GM23338 (cell line): ENCODE results near the gene RASL11B. TPM values are rescaled to one million over a fixed set of nuclear protein-coding genes. Genes with fewer than 3 reads are reported as not detected.

ENCODE experiments used
- ATAC-seq: fragments of 200-7000 bp; cut with Tn5 transposase; 3 replicates; pipeline ENCODE4 v1.9.1; 2020
- DNase-seq: peaks from one replicate; pipeline ENCODE4 v3.0.0-alpha.2; 2015; ENCODE audit warnings: low spot score
- H2AFZ ChIP-seq: fragments of 200-600 bp; sonication (generic); 2 replicates; pipeline ENCODE4 v1.8.0; 2016; ENCODE audit warnings: antibody characterized with exemption, mild to moderate bottlenecking, moderate library complexity
- H3F3A ChIP-seq: fragments of 200-600 bp; sonication (generic); replicated peaks from 2 replicates; pipeline ENCODE4 v1.8.0; 2017; ENCODE audit warnings: antibody characterized with exemption, mixed run types, low read depth
- H3K27ac ChIP-seq: fragments of 200-600 bp; sonication (generic); 2 replicates; pipeline ENCODE4 v1.6.1; 2016; ENCODE audit warnings: low read depth
- H3K27me3 ChIP-seq: fragments of 200-600 bp; sonication (generic); 2 replicates; pipeline ENCODE4 v1.8.0; 2016; ENCODE audit warnings: mild to moderate bottlenecking, mixed run types, moderate library complexity; ENCODE audit not compliant: insufficient read depth
- H3K36me3 ChIP-seq: fragments of 200-600 bp; sonication (generic); 2 replicates; pipeline ENCODE4 v1.8.0; 2016; ENCODE audit warnings: mild to moderate bottlenecking; ENCODE audit not compliant: insufficient read depth
- H3K4me1 ChIP-seq: fragments of 200-600 bp; sonication (generic); 2 replicates; pipeline ENCODE4 v1.8.0; 2016; ENCODE audit warnings: mild to moderate bottlenecking, moderate library complexity; ENCODE audit not compliant: insufficient read depth
- H3K4me2 ChIP-seq: fragments of 200-600 bp; sonication (generic); 2 replicates; pipeline ENCODE4 v1.7.1; 2017; ENCODE audit warnings: mixed run types
- H3K4me3 ChIP-seq: fragments of 200-600 bp; sonication (generic); 2 replicates; pipeline ENCODE4 v1.6.1; 2016; ENCODE audit warnings: mixed run types
- H3K79me2 ChIP-seq: fragments of 200-600 bp; sonication (generic); replicated peaks from 2 replicates; pipeline ENCODE4 v1.8.0; 2017; ENCODE audit warnings: mild to moderate bottlenecking; ENCODE audit not compliant: insufficient read depth
- H3K9me2 ChIP-seq: fragments of 200-600 bp; sonication (generic); 2 replicates; pipeline ENCODE4 v1.8.0; 2017; ENCODE audit not compliant: insufficient read depth
- H4K20me1 ChIP-seq: fragments of 200-600 bp; sonication (generic); replicated peaks from 2 replicates; pipeline ENCODE4 v1.8.0; 2017; ENCODE audit warnings: mild to moderate bottlenecking; ENCODE audit not compliant: insufficient read depth
- H3K27ac Mint-ChIP-seq: 2 replicates; pipeline ENCODE4 v1.8.0; 2020; ENCODE audit warnings: inconsistent platforms, mild to moderate bottlenecking, moderate library complexity, mixed read lengths
- H3K27me3 Mint-ChIP-seq: 3 replicates; pipeline ENCODE4 v1.8.0; 2022; ENCODE audit warnings: low read depth, mild to moderate bottlenecking, moderate library complexity, mixed read lengths, inconsistent platforms; ENCODE audit not compliant: insufficient read depth, poor library complexity
- H3K36me3 Mint-ChIP-seq: 3 replicates; pipeline ENCODE4 v1.8.0; 2021; ENCODE audit warnings: low read depth, mild to moderate bottlenecking, inconsistent platforms, moderate library complexity, mixed read lengths
- H3K4me1 Mint-ChIP-seq: 3 replicates; pipeline ENCODE4 v1.8.0; 2020; ENCODE audit warnings: mild to moderate bottlenecking, inconsistent platforms, mixed read lengths
- H3K4me3 Mint-ChIP-seq: 3 replicates; pipeline ENCODE4 v1.8.0; 2021; ENCODE audit warnings: moderate library complexity, mild to moderate bottlenecking, inconsistent platforms, mixed read lengths
- H3K9me3 Mint-ChIP-seq: 3 replicates; pipeline ENCODE4 v1.8.0; 2020; ENCODE audit warnings: moderate library complexity, mild to moderate bottlenecking, inconsistent platforms, mixed read lengths
- CREB1 ChIP-seq: fragments of 250-450 bp; sonication (Bioruptor Pico); IDR thresholded peaks from 2 replicates; pipeline ENCODE4 v1.5.0; 2020; ENCODE audit warnings: low read depth, mild to moderate bottlenecking, moderate library complexity
- EZH2 ChIP-seq: fragments of 200-600 bp; sonication (generic); IDR thresholded peaks from one replicate; pipeline ENCODE4 v1.8.0; 2017; ENCODE audit warnings: antibody characterized with exemption, mild to moderate bottlenecking, low read depth; ENCODE audit not compliant: unreplicated experiment
- EZH2phosphoT487 ChIP-seq: fragments of 200-600 bp; sonication (generic); IDR thresholded peaks from one replicate; pipeline ENCODE4 v1.8.1; 2018; ENCODE audit warnings: antibody characterized with exemption; ENCODE audit not compliant: unreplicated experiment
- JUNB ChIP-seq: IDR thresholded peaks from one replicate; pipeline ENCODE4 v1.6.1; 2016; ENCODE audit warnings: antibody characterized with exemption; ENCODE audit not compliant: unreplicated experiment
- NANOG ChIP-seq: IDR thresholded peaks from 2 replicates; pipeline ENCODE4 v1.6.1; 2016; ENCODE audit warnings: antibody characterized with exemption, borderline replicate concordance
- POLR2AphosphoS5 ChIP-seq: IDR thresholded peaks from 2 replicates; pipeline ENCODE4 v1.6.1; 2016; ENCODE audit warnings: antibody characterized with exemption, low read depth
- REST ChIP-seq: IDR thresholded peaks from one replicate; pipeline ENCODE4 v1.6.1; 2018; ENCODE audit warnings: antibody characterized with exemption; ENCODE audit not compliant: unreplicated experiment
- STAT1 ChIP-seq: IDR thresholded peaks from one replicate; pipeline ENCODE4 v1.6.1; 2016; ENCODE audit warnings: antibody characterized with exemption; ENCODE audit not compliant: unreplicated experiment
- ZNF114 ChIP-seq: fragments of 250-450 bp; sonication (Bioruptor Pico); IDR thresholded peaks from 2 replicates; pipeline ENCODE4 v1.5.0; 2020; ENCODE audit warnings: mild to moderate bottlenecking, moderate library complexity
- polyA plus RNA-seq: library from polyadenylated mRNA; unstranded; fragments of >200 nt; fragmentation: Nextera tagmentation; extraction: Ambion mirVana; gene quantifications from 2 replicates; pipeline ENCODE4 v1.2.1, GENCODE V29; 2016
- total RNA-seq: library from RNA; depleted of rRNA; stranded (reverse); fragments of >200 nt; shearing (Covaris generic); gene quantifications from 2 replicates; pipeline ENCODE4 v1.2.3, GENCODE V29; 2014
- TF ChIP-seq, protein P1 (sequence below): fragments of 250-450 bp; sonication (Bioruptor Pico); IDR thresholded peaks from 2 replicates; pipeline ENCODE4 v1.5.0; 2020; ENCODE audit warnings: mild to moderate bottlenecking, moderate library complexity
- TF ChIP-seq, protein P2 (sequence below), 2 experiments: fragments of 200-600 bp in 1 of 2; sonication (generic) in 1 of 2; conservative IDR thresholded peaks; 2 replicates each; pipeline versions ENCODE4 v1.5.1 to v1.6.1; 2016 to 2017; ENCODE audit warnings: antibody characterized with exemption in 2 of 2, low read depth in 2 of 2, mild to moderate bottlenecking in 2 of 2, moderate library complexity in 1 of 2
- TF ChIP-seq, protein P3 (sequence below): IDR thresholded peaks from 2 replicates; pipeline ENCODE4 v1.6.1; 2016; ENCODE audit warnings: antibody characterized with exemption

The RASL11B gene
- total and polyA plus RNA-seq, 2 experiments from 2014 or later: 69.7 to 100.0 TPM

GRCh38 chr4:52843958-52844357 lies 18.2 kb upstream of the RASL11B start:
- peaks cover 29% of the 10 kb centered on the region for H3K4me1 ChIP-seq
- H3K9me2 ChIP-seq: peaks cover 6% of the 10 kb centered on the region
- Mint-ChIP-seq H3K4me3 (no peak overlapping the region), H3K4me1 (peaks cover 48% of the 10 kb centered on the region), H3K27ac (no peak overlapping the region), H3K9me3 (no peaks in the 10 kb centered on the region; the same call in 2 of the 3 replicates), H3K27me3 (peaks cover 11% of the 10 kb centered on the region), H3K36me3 (no peaks in the 10 kb centered on the region)
- peak overlapping the region; percentile 39; the same call in 1 of the 2 replicates for H2AFZ ChIP-seq
- H4K20me1 ChIP-seq: no peaks in the 10 kb centered on the region
- H3K79me2 ChIP-seq: no peaks in the 10 kb centered on the region
- TF ChIP-seq CREB1 (CRISPR knock-in tag): no peak
- TF ChIP-seq, protein P1, sequence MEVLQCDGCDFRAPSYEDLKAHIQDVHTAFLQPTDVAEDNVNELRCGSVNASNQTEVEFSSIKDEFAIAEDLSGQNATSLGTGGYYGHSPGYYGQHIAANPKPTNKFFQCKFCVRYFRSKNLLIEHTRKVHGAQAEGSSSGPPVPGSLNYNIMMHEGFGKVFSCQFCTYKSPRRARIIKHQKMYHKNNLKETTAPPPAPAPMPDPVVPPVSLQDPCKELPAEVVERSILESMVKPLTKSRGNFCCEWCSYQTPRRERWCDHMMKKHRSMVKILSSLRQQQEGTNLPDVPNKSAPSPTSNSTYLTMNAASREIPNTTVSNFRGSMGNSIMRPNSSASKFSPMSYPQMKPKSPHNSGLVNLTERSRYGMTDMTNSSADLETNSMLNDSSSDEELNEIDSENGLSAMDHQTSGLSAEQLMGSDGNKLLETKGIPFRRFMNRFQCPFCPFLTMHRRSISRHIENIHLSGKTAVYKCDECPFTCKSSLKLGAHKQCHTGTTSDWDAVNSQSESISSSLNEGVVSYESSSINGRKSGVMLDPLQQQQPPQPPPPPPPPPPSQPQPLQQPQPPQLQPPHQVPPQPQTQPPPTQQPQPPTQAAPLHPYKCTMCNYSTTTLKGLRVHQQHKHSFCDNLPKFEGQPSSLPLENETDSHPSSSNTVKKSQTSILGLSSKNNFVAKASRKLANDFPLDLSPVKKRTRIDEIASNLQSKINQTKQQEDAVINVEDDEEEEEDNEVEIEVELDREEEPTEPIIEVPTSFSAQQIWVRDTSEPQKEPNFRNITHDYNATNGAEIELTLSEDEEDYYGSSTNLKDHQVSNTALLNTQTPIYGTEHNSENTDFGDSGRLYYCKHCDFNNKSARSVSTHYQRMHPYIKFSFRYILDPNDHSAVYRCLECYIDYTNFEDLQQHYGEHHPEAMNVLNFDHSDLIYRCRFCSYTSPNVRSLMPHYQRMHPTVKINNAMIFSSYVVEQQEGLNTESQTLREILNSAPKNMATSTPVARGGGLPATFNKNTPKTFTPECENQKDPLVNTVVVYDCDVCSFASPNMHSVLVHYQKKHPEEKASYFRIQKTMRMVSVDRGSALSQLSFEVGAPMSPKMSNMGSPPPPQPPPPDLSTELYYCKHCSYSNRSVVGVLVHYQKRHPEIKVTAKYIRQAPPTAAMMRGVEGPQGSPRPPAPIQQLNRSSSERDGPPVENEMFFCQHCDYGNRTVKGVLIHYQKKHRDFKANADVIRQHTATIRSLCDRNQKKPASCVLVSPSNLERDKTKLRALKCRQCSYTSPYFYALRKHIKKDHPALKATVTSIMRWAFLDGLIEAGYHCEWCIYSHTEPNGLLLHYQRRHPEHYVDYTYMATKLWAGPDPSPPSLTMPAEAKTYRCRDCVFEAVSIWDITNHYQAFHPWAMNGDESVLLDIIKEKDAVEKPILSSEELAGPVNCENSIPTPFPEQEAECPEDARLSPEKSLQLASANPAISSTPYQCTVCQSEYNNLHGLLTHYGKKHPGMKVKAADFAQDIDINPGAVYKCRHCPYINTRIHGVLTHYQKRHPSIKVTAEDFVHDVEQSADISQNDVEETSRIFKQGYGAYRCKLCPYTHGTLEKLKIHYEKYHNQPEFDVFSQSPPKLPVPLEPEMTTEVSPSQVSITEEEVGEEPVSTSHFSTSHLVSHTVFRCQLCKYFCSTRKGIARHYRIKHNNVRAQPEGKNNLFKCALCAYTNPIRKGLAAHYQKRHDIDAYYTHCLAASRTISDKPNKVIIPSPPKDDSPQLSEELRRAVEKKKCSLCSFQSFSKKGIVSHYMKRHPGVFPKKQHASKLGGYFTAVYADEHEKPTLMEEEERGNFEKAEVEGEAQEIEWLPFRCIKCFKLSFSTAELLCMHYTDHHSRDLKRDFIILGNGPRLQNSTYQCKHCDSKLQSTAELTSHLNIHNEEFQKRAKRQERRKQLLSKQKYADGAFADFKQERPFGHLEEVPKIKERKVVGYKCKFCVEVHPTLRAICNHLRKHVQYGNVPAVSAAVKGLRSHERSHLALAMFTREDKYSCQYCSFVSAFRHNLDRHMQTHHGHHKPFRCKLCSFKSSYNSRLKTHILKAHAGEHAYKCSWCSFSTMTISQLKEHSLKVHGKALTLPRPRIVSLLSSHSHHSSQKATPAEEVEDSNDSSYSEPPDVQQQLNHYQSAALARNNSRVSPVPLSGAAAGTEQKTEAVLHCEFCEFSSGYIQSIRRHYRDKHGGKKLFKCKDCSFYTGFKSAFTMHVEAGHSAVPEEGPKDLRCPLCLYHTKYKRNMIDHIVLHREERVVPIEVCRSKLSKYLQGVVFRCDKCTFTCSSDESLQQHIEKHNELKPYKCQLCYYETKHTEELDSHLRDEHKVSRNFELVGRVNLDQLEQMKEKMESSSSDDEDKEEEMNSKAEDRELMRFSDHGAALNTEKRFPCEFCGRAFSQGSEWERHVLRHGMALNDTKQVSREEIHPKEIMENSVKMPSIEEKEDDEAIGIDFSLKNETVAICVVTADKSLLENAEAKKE (CRISPR knock-in tag): no peak
- no peak for TF ChIP-seq NANOG
- no peak for TF ChIP-seq EZH2phosphoT487
- no peak for TF ChIP-seq JUNB
- TF ChIP-seq ZNF114 (CRISPR knock-in tag): no peak
- TF ChIP-seq, protein P2, sequence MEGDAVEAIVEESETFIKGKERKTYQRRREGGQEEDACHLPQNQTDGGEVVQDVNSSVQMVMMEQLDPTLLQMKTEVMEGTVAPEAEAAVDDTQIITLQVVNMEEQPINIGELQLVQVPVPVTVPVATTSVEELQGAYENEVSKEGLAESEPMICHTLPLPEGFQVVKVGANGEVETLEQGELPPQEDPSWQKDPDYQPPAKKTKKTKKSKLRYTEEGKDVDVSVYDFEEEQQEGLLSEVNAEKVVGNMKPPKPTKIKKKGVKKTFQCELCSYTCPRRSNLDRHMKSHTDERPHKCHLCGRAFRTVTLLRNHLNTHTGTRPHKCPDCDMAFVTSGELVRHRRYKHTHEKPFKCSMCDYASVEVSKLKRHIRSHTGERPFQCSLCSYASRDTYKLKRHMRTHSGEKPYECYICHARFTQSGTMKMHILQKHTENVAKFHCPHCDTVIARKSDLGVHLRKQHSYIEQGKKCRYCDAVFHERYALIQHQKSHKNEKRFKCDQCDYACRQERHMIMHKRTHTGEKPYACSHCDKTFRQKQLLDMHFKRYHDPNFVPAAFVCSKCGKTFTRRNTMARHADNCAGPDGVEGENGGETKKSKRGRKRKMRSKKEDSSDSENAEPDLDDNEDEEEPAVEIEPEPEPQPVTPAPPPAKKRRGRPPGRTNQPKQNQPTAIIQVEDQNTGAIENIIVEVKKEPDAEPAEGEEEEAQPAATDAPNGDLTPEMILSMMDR (conservative IDR thresholded peaks at IDR 0.05; ENCODE audit: low read depth in 2 of 2): no peak
- TF ChIP-seq EZH2: no peak
- no peak for TF ChIP-seq REST
- TF ChIP-seq POLR2AphosphoS5: no peak
- no peak for TF ChIP-seq STAT1
- TF ChIP-seq, protein P3, sequence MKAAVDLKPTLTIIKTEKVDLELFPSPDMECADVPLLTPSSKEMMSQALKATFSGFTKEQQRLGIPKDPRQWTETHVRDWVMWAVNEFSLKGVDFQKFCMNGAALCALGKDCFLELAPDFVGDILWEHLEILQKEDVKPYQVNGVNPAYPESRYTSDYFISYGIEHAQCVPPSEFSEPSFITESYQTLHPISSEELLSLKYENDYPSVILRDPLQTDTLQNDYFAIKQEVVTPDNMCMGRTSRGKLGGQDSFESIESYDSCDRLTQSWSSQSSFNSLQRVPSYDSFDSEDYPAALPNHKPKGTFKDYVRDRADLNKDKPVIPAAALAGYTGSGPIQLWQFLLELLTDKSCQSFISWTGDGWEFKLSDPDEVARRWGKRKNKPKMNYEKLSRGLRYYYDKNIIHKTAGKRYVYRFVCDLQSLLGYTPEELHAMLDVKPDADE: no peak
- H3K36me3 ChIP-seq: no peaks in the 10 kb centered on the region
- H3F3A ChIP-seq: no peaks in the 10 kb centered on the region; the same call in 1 of the 2 replicates
- H3K27me3 ChIP-seq: no peaks in the 10 kb centered on the region
- no peak for ATAC-seq
- no peak overlapping the region for H3K4me2 ChIP-seq
- H3K4me3 ChIP-seq: no peak overlapping the region
- no peak for DNase-seq
- no peak overlapping the region for H3K27ac ChIP-seq
